NCI-H82 treated with DMSO at 0.1 percent for 48 hours (cell line): Measurements from ENCODE around the gene FAM217B.
A peak's percentile ranks its signal among the peaks of the same experiment; 100 is the strongest.

Experiments used
- DNase-seq: peaks from one replicate; lab custom pipeline; 2025; ENCODE audit not compliant: unreplicated experiment; lab: John Stamatoyannopoulos, UW

Gene FAM217B

DNA sequence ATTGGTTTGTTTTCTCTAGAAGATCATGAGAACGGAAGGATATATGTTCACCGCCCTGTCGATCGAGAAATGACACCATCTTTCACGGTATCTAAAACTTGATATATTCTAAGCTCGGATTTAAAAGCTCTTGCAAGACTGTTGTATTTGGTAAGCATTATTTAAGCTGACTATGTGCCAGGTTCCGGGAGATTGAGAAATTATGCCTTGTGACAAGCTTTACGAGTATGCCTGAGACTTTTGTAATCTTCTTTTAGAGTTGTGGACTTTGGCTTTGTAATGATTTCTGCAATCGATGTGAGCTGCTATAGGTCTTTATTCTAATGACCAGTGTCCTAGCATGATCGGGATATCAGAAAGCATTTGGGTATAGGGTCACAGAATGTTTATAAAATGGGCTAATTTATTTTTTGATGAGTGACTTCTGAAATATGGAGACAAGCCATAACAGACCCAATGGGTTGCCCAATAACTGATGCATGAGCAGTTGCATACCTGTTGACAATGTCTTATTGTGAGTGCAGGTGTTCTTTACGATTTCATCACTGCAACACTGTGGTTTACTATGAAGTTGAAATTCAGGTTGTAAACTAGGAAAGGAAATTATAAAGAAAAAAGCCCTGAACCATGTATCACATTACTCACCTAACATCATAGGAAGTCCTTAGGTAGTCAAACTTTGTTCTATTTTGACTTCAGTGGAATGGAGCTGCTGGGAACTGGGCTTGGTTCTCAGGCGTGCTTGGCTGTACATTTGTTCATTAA, 32.0 kb downstream of the FAM217B start:
- DNase-seq, result no peak

GRCh38 chr20:59976156-59976782, 36.1 kb downstream of the FAM217B start:
- DNase-seq, result no peak

DNA sequence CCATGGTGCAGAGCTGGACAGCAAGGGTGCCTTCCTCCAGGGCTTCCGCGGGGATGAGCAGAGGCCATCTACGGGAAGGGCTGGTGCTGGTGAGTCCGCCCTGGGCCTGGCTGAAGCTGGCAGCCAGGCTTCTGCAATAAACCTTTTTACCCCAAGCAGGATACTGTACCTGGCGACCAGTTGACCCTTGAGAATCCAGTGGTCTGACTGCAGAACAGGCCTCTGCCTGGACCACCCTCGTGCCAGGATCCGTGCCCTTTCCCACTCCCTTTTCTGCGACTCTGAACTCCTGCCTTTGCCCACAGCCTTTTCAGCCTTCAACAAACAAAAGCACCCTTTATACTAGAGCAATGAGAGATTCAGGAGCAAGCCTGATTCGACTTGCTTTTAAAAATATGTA, 36.9 kb downstream of the FAM217B start:
- DNase-seq, result no peak

GRCh38 chr20:59983076-59983475, 42.9 kb downstream of the FAM217B start:
- DNase-seq, result no peak

DNA sequence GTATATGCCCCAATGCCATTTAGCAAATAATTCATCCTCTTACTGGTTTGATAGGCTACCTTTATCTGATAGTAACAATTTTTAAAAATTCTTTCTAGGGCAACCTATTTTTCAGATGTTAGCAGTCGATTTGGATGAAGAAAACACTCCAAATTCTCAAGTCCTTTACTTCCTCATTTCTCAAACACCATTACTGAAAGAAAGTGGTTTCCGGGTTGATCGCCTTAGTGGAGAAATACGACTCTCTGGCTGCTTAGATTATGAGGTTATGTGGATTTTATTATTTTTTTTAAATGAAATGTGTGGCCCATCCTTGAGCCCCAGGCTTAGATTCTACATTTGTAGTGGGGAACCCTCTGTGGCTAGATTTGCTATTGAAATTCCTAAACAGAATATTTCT, 44.4 kb downstream of the FAM217B start:
- DNase-seq, result no peak

DNA sequence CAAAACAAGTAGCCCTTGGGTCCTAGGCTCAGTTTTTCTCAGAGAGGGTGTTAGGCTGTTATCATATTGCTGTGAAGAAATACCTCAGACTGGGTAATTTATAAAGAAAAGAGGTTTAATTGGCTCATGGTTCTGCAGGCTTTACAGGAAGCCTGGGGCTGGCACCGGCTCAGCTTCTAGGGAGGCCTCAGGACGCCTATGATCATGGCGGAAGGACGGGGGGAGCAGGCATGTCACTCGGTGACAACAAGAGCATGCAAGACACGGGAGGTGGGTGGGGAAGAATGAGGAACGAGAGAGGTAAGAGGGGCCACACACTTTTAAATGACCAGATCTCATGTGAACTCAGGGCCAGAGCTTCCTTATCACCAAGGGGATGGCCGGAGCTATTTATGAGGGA, 45.0 kb downstream of the FAM217B start:
- DNase-seq, result no peak

GRCh38 chr20:59985864-59986263, 45.7 kb downstream of the FAM217B start:
- DNase-seq, result no peak

GRCh38 chr20:59987135-59987534, 46.9 kb downstream of the FAM217B start:
- peak; percentile 4 for DNase-seq

DNA sequence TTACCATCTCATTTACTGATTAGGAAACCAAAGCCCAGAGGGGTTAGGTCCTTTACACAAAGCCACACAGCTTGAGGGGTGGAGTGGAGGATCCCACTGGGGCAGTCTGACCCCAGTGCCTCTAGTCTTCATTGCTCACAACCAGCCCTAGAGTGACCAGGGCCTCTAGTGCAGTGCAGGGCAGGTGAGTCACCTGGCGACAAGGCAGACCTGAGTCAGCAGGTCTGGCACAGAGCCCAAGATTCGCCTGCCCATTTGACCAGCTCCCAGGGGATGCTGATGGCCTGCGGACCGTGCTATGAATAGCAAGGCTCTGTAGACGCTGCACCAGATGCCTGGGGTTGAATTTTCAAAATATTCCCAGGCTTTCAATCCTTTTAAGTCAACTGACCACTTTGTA, 48.0 kb downstream of the FAM217B start:
- no peak for DNase-seq

- no peak for DNase-seq
Observed at GRCh38 chr20:59992526-59993084, 52.4 kb downstream of the FAM217B start.

DNA sequence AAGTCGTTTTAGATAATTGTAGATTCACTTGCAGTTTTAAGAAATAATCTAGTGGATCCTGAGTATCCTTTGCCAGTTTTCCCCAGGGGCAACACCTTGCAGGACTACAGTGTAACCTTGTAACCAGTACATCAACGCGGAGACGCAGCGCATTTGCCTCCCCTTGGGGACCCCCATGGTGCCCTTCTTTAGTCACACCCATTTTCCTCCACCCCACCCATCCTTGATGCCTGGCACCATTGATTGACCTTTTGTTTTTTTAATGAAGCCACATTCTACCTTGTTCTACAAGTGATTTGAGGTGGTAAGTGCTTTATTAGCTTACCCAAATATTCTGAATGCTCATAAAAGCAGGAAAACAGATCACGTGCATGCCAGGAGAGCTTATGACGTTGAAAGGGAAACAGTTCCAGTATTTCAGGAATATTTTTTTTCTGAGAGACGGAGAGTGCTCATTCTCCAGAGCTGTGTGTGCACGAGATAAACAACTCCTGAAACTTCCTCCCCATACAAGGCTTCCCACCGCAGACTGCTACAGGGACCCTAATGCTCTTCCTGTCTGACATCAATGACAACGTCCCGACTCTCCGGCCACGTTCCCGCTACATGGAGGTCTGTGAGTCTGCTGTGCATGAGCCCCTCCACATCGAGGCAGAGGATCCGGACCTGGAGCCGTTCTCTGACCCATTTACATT, 53.7 kb downstream of the FAM217B start:
- DNase-seq, result no peak

GRCh38 chr20:59994697-59995122, 54.5 kb downstream of the FAM217B start:
- no peak for DNase-seq

DNA sequence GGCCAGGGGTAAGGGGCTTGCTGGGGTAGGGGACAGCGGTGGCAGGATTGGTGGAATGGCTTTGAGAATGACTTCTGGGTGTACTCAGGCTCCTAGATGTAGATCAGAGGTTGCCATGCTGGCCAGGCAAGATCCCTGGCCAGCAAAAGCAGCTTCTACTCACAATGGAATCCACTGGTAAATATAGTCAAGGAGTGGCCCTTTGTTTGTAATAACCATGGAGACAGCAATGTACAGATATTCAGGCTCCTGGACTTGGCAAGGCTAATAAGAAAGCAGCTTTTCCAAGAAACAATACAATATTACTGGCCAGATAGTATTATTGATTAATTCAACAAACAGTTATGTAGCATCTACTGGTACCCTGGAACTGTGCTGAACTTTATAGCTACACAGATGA, 55.9 kb downstream of the FAM217B start:
- DNase-seq, result no peak

DNA sequence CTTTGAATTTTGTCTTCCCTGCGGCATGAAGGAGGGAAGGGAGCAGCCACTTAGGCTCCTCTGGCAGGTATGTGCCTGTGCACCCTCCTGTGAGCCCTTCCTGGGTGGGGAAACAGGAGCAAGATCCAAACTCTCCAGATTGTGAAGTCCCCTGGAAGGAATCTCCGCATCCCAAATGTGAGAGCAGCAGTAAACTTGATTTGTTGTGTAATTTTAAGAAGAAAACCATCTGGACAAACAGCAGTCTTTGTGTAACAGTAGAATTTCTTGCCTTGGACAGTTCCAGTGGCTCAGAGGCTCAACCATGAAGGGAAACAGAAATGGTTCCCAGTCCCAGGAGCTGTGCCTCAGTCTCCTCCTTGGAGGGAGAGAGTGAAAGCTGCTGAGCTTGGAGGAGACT, 57.7 kb downstream of the FAM217B start:
- no peak for DNase-seq
